ENCODE results near the gene CCNG2.

DNA sequence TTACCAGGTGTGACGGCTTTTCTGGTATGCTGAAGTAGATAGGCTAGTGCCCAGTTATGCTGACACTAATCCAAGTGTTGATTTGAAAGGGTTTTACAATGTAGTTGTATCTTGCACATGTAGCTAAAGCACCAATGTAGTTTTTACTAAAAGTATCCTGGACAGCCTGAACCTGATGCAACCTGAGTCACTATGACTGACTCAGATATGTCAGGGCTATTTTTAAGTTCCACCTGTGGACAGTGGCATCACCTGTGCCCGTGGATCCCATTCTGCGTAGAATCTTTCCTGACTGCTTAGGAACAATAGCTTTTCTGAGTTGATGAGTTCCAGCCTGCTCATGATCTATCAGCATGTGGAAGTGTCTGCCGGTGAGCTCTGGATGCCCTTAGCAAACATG is 58.1 kb downstream of the CCNG2 start:
- TF ChIP-seq, protein P1, sequence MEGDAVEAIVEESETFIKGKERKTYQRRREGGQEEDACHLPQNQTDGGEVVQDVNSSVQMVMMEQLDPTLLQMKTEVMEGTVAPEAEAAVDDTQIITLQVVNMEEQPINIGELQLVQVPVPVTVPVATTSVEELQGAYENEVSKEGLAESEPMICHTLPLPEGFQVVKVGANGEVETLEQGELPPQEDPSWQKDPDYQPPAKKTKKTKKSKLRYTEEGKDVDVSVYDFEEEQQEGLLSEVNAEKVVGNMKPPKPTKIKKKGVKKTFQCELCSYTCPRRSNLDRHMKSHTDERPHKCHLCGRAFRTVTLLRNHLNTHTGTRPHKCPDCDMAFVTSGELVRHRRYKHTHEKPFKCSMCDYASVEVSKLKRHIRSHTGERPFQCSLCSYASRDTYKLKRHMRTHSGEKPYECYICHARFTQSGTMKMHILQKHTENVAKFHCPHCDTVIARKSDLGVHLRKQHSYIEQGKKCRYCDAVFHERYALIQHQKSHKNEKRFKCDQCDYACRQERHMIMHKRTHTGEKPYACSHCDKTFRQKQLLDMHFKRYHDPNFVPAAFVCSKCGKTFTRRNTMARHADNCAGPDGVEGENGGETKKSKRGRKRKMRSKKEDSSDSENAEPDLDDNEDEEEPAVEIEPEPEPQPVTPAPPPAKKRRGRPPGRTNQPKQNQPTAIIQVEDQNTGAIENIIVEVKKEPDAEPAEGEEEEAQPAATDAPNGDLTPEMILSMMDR (IDR thresholded peaks at IDR 0.05), result no peak
- no peak for TF ChIP-seq POLR2A (IDR thresholded peaks at IDR 0.05)
